K562 (cell line): Measurements from ENCODE around the gene SHMT1. TPM values are rescaled to one million over a fixed set of nuclear protein-coding genes. Genes with fewer than 3 reads are reported as not detected.
"Not testable (repeated sequence)": the region's sequence is repeated elsewhere in the genome, so short reads cannot be mapped to it uniquely, and the experiment has no call there.

ENCODE experiments used
- ATAC-seq: fragments of 200-7000 bp; cut with Tn5 transposase; 3 replicates; pipeline ENCODE4 v1.9.1; 2020; ENCODE audit warnings: moderate library complexity
- BruUV-seq: library from RNA; stranded (reverse); fragments of 400-500 nt; replicated peaks from 2 replicates; lab custom pipeline; 2021; lab: Mats Ljungman, UMichigan
- CTCF ChIA-PET: fragments of 300-600 bp; formaldehyde crosslinking; extraction: SDS; loops from one replicate; lab custom pipeline; 2021; ENCODE audit warnings: low intra/inter-chr PET ratio; lab: Yijun Ruan, JAX
- POLR2A ChIA-PET: fragments of 300-600, 350-650 bp; sonication (Branson Sonifier 250); formaldehyde crosslinking; extraction: SDS; loops from one replicate; lab custom pipeline; 2021; ENCODE audit warnings: antibody characterized with exemption, inconsistent platforms; lab: Yijun Ruan, JAX
- DNase-seq, 4 experiments: peaks; one replicate each; pipeline versions ENCODE4 v3.0.0 to v3.0.0-alpha.2; 2011 to 2018; ENCODE audit warnings: low spot score in 3 of 4, mixed read lengths in 3 of 4; ENCODE audit errors: extremely low read depth in 1 of 4
- FAIRE-seq: peaks from 2 replicates; lab custom pipeline; 2011; peaks lifted over from hg19 to GRCh38; lab: Jason Lieb, UNC
- H2AFZ ChIP-seq: 2 replicates; pipeline ENCODE4 v1.6.0; 2011; ENCODE audit warnings: low read depth, low read length, control low read depth, inconsistent platforms
- H3K27ac ChIP-seq: fragments of 200-600 bp; 3 replicates; pipeline ENCODE4 v1.8.0; 2011; ENCODE audit warnings: low read depth, mild to moderate bottlenecking, control low read depth, inconsistent platforms, low read length, moderate library complexity, mixed read lengths; ENCODE audit errors: extremely low read depth
- H3K27me3 ChIP-seq, 2 experiments: fragments of 300-600 bp in 1 of 2; 2 replicates in 1 of 2; 3 replicates in 1 of 2; pipeline versions ENCODE4 v1.6.0 to v1.8.0; 2011; ENCODE audit warnings: inconsistent platforms in 2 of 2, low read length in 2 of 2, mild to moderate bottlenecking in 1 of 2, mixed read lengths in 1 of 2, moderate library complexity in 1 of 2; ENCODE audit not compliant: control insufficient read depth in 2 of 2, insufficient read depth in 2 of 2
- H3K36me3 ChIP-seq: fragments of 300-600 bp; 3 replicates; pipeline ENCODE4 v1.8.0; 2011; ENCODE audit warnings: mild to moderate bottlenecking, low read length, inconsistent platforms; ENCODE audit not compliant: control insufficient read depth, insufficient read depth
- H3K4me1 ChIP-seq, 2 experiments: fragments of 200-600 bp in 1 of 2; replicated peaks in 1 of 2; 2 replicates in 1 of 2; 3 replicates in 1 of 2; pipeline versions ENCODE4 v1.5.1 to v1.8.0; 2011; ENCODE audit warnings: inconsistent platforms in 2 of 2, low read length in 2 of 2, mild to moderate bottlenecking in 1 of 2, mixed read lengths in 1 of 2, moderate library complexity in 1 of 2; ENCODE audit not compliant: control insufficient read depth in 2 of 2, insufficient read depth in 2 of 2
- H3K4me2 ChIP-seq: 2 replicates; pipeline ENCODE4 v1.6.1; 2011; ENCODE audit warnings: low read length, control low read depth, inconsistent platforms, mixed read lengths; ENCODE audit not compliant: insufficient read depth
- H3K4me3 ChIP-seq: fragments of 200-600 bp; sonication (generic), shearing (Covaris generic); 2 replicates; pipeline ENCODE4 v1.5.1; 2016; ENCODE audit warnings: control low read depth, inconsistent platforms
- H3K79me2 ChIP-seq: fragments of 200-600 bp; 3 replicates; pipeline ENCODE4 v1.8.0; 2011; ENCODE audit warnings: low read length, inconsistent platforms; ENCODE audit not compliant: control insufficient read depth, insufficient read depth
- H3K9ac ChIP-seq, 2 experiments: 2 replicates each; pipeline versions ENCODE4 v1.6.0 to v1.6.1; 2011; ENCODE audit warnings: low read depth in 2 of 2, low read length in 2 of 2, control low read depth in 1 of 2, inconsistent platforms in 1 of 2, mild to moderate bottlenecking in 1 of 2, mixed read lengths in 1 of 2; ENCODE audit not compliant: insufficient read depth in 1 of 2
- H3K9me1 ChIP-seq: one replicate; pipeline ENCODE4 v1.6.0; 2011; ENCODE audit warnings: inconsistent platforms, mild to moderate bottlenecking, low read length, moderate library complexity; ENCODE audit not compliant: control insufficient read depth, insufficient read depth
- H3K9me3 ChIP-seq: replicated peaks from 2 replicates; pipeline ENCODE4 v1.5.1; 2011; ENCODE audit warnings: low read depth, low read length, inconsistent platforms; ENCODE audit not compliant: control insufficient read depth, insufficient read depth
- H4K20me1 ChIP-seq: replicated peaks from 2 replicates; pipeline ENCODE4 v1.6.1; 2011; ENCODE audit warnings: low read length, inconsistent platforms, mixed read lengths; ENCODE audit not compliant: control insufficient read depth, insufficient read depth
- NRF1 ChIP-seq, 2 experiments: fragments of 450-650 bp; IDR thresholded peaks in 1 of 2; conservative IDR thresholded peaks in 1 of 2; 2 replicates each; pipeline ENCODE4 v1.6.1; 2014; ENCODE audit warnings: mild to moderate bottlenecking in 2 of 2
- ZNF316 ChIP-seq: fragments of 450-650 bp; IDR thresholded peaks from 2 replicates; pipeline ENCODE4 v1.6.1; 2016
- WGBS: fragments of 100-300 bp; shearing (Covaris generic); methylation state at CpG from one replicate; pipeline ENCODE4 v1.1.6; 2016; ENCODE audit warnings: low coverage, mixed read lengths; ENCODE audit not compliant: insufficient coverage; ENCODE audit errors: missing lambda C conversion rate; 5-methylcytosine and 5-hydroxymethylcytosine counted together
- in situ Hi-C: fragments of 300-500 bp; cut with MboI; formaldehyde crosslinking; loops from 4 replicates; pipeline ENCODE4 v1.15.0; 2018; ENCODE audit warnings: inconsistent platforms, mixed read lengths
- intact Hi-C: fragments of 100-400 bp; cut with micrococcal nuclease; formaldehyde crosslinking; loops from 2 replicates; pipeline ENCODE4 v1.14.2; 2022
- polyA plus RNA-seq, 8 experiments: library from polyadenylated mRNA; depleted of rRNA in 4 of 8; stranded (reverse) in 5 of 8; unstranded in 3 of 8; fragments of >200 nt; fragmentation: Nextera tagmentation in 2 of 8; fragmentation: Illumina TruSeq in 1 of 8; extraction: Ambion mirVana in 2 of 8; extraction: Trizol in 1 of 8; gene quantifications; 2 replicates each; pipeline versions ENCODE4 v1.2.1 to v1.2.3, GENCODE V29; 2011 to 2014; ENCODE audit warnings: inconsistent platforms in 1 of 8, missing spikeins in 1 of 8
- total RNA-seq, 7 experiments: library from RNA; depleted of rRNA in 6 of 7; stranded (reverse); fragments of >200 nt in 6 of 7; fragmentation: Illumina TruSeq in 2 of 7; extraction: Trizol in 2 of 7; gene quantifications; 2 replicates each; pipeline versions ENCODE4 v1.2.1 to v1.2.3, GENCODE V29; 2011 to 2021; ENCODE audit warnings: low replicate concordance in 1 of 7

Gene SHMT1
- total and polyA plus RNA-seq, 9 of the 15 experiments (the other 6 are each of a cell fraction or from before 2014, with no cell fraction given), result 3.3 to 31.2 (median 23.3) TPM

DNA sequence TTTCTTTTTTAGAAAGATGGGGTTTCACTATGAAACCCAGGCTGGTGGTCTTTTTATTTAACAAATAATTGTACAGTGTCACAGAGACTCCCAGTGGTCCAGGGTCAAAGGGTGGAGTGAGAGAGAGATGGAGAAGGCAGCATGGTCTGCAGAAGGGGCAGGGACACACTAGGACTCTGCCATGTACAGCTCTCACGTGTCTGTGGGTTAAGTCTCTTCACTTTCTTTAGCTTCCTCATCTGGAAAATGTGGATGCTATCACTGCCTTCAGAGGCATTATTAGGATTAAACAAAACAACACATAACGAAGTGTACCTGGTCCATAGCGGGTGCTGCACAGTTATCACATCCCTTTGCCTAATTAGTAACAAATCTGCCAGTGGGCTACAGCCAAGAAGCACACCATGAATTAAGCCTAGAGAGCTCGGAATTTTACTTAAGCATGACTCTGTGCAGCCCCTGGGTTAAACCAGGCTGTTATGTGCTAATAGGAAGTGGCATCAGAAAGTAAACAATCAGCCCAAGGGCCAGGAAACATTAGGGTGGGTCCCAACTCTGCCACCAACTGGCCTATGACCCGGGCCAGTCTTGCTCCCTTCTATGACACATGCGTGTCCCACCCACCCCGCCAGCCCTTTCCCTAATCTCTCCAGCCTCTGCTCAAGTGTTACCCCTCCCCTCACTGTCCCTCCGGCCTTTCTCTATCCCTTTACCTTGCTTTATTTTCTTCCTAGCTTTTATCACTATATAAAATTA, 62.4 kb downstream of the SHMT1 start (continued):
- TF ChIP-seq NRF1 (conservative IDR thresholded peaks at IDR 0.05 in 1 of 2, IDR thresholded peaks at IDR 0.05 in 1 of 2), result no peak
- no peak for TF ChIP-seq ZNF316

DNA sequence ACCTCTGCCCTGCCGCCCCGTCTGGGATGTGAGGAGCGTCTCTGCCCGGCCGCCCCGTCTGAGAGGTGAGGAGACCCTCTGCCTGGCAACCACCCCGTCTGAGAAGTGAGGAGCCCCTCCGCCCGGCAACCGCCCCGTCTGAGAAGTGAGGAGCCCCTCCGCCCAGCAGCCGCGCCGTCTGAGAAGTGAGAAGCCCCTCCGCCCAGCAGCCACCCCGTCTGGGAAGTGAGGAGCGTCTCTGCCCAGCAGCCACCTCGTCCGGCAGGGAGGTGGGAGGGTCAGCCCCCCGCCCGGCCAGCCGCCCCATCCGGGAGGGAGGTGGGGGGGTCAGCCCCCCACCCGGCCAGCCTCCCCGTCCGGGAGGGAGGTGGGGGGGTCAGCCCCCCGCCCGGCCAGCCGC, 65.3 kb downstream of the SHMT1 start:
- POLR2A ChIA-PET, BruUV-seq: not testable (repeated sequence)

More for the DNA sequence above, 65.3 kb downstream of the SHMT1 start:
- H3K27me3 ChIP-seq, H3K4me1 ChIP-seq, in situ Hi-C loops, H4K20me1 ChIP-seq, H3K9me3 ChIP-seq, ATAC-seq, intact Hi-C loops, H3K9me1 ChIP-seq, FAIRE-seq, H3K27ac ChIP-seq, H2AFZ ChIP-seq, CTCF ChIA-PET, H3K4me2 ChIP-seq, H3K9ac ChIP-seq, DNase-seq, H3K79me2 ChIP-seq, H3K4me3 ChIP-seq: not testable (repeated sequence)
- no CpG with 5 or more reads among the region's 30 CpGs for WGBS
- H3K36me3 ChIP-seq, result peaks cover 53% of the 10 kb centered on the region; the same call in 2 of the 3 replicates
